Mucosa of rectum (tissue), 2 donors: ENCODE results near the gene RNF133.

Experiments used
- H3K27ac ChIP-seq, 2 donors: one replicate each; pipeline ENCODE4 v1.7.0; 2013; ENCODE audit warnings: inconsistent platforms in 2 of 2, low read depth in 2 of 2, low read length in 2 of 2
- H3K27me3 ChIP-seq, 2 donors: one replicate each; pipeline ENCODE4 v1.7.0; 2013; ENCODE audit warnings: low read length in 2 of 2; ENCODE audit not compliant: control insufficient read depth in 2 of 2, insufficient read depth in 2 of 2
- H3K36me3 ChIP-seq, 2 donors: one replicate each; pipeline ENCODE4 v1.7.0; 2013; ENCODE audit warnings: low read length in 2 of 2; ENCODE audit not compliant: control insufficient read depth in 2 of 2, insufficient read depth in 2 of 2
- H3K4me1 ChIP-seq, 2 donors: one replicate each; pipeline ENCODE4 v1.7.0; 2013; ENCODE audit warnings: low read length in 2 of 2, mild to moderate bottlenecking in 1 of 2; ENCODE audit not compliant: control insufficient read depth in 2 of 2, insufficient read depth in 2 of 2
- H3K4me3 ChIP-seq, 2 donors: one replicate each; pipeline ENCODE4 v1.7.0; 2013; ENCODE audit warnings: low read length in 2 of 2
- H3K9ac ChIP-seq, 2 donors: one replicate each; pipeline ENCODE4 v1.7.0; 2013; ENCODE audit warnings: low read length in 2 of 2, low read depth in 1 of 2, mild to moderate bottlenecking in 1 of 2
- H3K9me3 ChIP-seq, 2 donors: one replicate each; pipeline ENCODE4 v1.7.0; 2013; ENCODE audit warnings: low read length in 2 of 2; ENCODE audit not compliant: control insufficient read depth in 2 of 2
- donor health status: healthy.
- donor health status: Normal muscosa, but diverticular disease.

The RNF133 gene

DNA sequence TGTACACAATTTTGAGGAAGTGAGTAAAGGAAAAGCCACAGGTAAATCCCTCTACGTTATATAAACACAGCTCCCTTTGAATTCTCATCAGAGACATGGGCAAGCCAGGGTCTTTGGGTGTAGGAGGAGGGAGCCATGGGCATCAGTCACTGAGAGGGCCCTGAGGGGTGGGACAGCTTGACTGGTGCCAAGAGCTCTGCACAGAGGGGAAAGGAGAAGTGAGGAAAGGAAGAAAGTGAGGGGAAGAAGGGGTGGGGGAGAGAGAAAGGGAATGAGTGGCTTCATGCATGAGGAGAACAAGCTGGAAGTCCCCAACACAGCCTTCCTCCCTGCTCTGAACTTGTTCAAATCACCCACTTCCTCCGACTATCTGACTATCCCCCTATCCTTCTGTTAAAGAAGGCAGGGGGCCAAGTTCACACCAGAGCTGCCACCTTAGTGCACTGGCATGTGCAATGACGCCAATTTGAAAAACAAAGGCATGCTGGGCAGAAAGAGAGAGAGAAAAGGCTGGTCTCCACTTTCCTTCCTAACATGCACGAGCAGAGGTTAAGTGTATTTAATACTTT lies 20.2 kb upstream of the RNF133 start:
- Histone ChIP-seq H3K9ac (no peak overlapping the region), H3K4me1 (no peaks in the 10 kb centered on the region), H3K27me3 (no peaks in the 10 kb centered on the region), H3K9me3 (no peaks in the 10 kb centered on the region), H3K4me3 (no peak overlapping the region), H3K36me3 (no peaks in the 10 kb centered on the region), H3K27ac (no peak overlapping the region)

DNA sequence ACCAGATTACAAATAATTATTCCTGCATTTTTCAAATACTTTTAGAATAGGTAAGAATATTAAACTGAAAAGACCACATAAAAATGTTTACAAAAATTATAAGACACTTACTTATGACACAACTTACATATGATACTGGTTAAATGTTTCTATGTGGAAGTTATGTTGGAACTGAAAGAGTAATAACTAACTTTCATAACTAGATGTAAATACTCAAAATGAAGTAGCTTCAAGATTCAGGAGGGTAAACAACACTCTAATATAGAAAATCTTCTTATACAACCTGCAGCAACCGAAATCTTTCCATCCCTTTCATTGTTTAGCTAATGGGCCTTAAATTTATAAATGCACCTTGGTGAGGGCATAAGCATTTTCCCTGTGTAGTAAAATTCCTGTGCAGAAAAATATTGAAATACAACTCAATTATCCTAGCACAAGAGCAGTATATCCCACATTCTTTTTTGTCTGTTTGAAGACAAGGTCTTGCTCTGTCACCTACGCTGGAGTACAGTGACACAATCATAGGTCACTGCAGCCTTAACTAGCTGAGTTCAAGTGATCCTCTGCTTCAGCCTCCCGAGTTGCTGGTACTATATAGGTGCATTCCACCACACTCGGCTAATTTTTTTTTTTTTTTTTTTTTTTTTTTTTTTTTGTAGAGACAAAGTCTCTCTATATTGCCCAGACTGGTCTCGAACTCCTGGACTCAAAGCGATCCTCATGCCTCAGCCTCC lies 18.6 kb upstream of the RNF133 start:
- Histone ChIP-seq H3K4me1 (no peaks in the 10 kb centered on the region), H3K27ac (no peak overlapping the region), H3K9ac (no peak overlapping the region), H3K36me3 (no peaks in the 10 kb centered on the region), H3K4me3 (no peak overlapping the region), H3K9me3 (no peaks in the 10 kb centered on the region), H3K27me3 (no peaks in the 10 kb centered on the region)

DNA sequence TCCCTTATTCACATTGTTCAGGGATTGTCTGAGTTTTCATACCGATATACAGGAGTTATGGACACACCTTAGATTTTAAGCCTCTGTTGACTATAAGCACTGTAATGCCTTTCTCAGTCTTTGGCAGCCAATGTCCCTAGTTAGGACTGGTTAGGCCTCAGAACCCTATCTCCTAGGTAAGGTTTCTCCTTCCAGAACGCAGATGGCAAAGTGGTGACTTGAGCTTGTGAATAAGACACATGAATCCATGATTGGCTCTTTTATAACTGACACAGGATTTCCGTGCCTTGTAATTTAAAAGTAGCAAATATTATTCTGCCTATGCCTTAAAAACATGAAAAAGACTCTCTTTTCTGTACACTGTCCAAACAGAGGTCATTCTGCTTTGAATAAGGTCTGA lies 16.3 kb upstream of the RNF133 start:
- H3K27me3 ChIP-seq, result no peaks in the 10 kb centered on the region
- no peak overlapping the region for H3K27ac ChIP-seq
- H3K4me3 ChIP-seq, result no peak overlapping the region
- no peaks in the 10 kb centered on the region for H3K4me1 ChIP-seq
- no peaks in the 10 kb centered on the region for H3K9me3 ChIP-seq
- H3K36me3 ChIP-seq, result no peaks in the 10 kb centered on the region
- H3K9ac ChIP-seq, result no peak overlapping the region

DNA sequence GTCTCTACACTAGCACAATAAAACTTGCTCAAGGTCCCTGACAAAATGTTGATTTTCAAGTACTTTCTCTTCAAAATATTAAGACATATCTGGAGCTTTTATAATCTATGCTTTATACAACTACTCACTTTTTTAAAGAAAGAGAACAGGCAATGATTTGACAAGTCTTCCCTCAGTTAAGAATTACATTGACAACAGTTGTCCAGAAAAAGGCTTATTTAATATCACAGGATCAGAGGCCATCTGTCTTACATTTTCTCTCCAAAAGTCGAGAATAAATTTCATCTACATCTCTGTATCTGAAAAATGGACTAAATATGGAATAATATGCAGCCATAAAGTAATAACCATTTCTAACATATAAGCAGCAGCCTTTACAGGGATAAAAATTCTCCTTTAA lies 12.0 kb upstream of the RNF133 start:
- Histone ChIP-seq H3K9ac (no peak overlapping the region), H3K36me3 (no peaks in the 10 kb centered on the region), H3K4me1 (no peaks in the 10 kb centered on the region), H3K4me3 (no peak overlapping the region), H3K27me3 (no peaks in the 10 kb centered on the region), H3K9me3 (no peaks in the 10 kb centered on the region), H3K27ac (no peak overlapping the region)

DNA sequence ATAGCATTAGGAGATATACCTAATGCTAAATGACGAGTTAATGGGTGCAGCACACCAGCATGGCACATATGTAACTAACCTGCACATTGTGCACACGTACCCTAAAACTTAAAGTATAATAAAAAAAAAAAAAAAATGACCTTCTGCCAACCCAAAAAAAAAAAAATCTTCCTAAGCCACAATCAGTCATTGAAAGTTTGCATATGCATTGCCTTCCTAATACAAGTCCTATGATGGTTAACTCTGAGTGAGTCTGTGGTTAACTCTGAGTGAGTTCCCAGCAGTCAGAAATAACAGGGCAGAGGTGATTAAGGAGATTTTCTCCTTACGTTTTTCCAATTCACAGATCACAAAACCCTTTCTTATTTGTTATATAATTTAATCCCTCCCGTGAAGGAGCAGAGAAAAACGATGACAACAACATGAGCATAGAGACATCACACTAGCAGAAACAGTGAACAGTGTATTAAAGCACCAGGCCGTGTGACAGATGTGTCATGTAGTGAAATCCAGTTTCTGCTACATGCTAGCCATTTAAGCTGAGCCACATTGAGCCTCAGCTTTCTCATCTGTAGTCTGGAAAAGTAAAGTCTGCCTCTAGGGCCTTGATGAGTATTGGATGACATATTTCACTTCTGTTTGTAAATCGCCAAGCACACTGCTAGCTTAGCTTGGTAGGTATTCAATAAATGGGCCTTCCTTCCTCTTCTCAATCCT lies 11.2 kb upstream of the RNF133 start:
- Histone ChIP-seq H3K4me1 (no peaks in the 10 kb centered on the region), H3K9ac (no peak overlapping the region), H3K36me3 (no peaks in the 10 kb centered on the region), H3K27ac (no peak overlapping the region), H3K4me3 (no peak overlapping the region), H3K9me3 (no peaks in the 10 kb centered on the region), H3K27me3 (no peaks in the 10 kb centered on the region)

DNA sequence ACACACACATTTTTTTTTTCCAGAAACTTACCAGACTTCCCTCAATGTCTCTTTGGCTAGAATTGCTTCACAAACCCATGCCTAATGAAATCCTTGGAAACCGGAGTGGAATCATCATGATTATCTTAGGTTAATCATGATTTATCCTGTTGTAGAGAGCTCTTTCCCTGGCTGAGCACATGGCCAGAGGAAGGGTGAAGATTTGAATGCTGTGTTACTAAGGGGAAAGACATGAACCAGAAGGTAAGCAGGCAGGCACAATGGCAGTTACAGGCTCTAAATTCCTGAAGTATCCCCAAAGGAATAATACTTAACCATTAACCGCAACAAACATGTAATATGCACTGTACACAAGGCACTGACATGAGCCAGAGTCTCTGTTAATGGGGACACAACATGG lies 7.9 kb upstream of the RNF133 start:
- H3K9ac ChIP-seq, result no peak overlapping the region
- no peaks in the 10 kb centered on the region for H3K36me3 ChIP-seq
- no peak overlapping the region for H3K4me3 ChIP-seq
- H3K27me3 ChIP-seq, result no peaks in the 10 kb centered on the region
- no peak overlapping the region for H3K27ac ChIP-seq
- H3K4me1 ChIP-seq, result no peaks in the 10 kb centered on the region
- no peaks in the 10 kb centered on the region for H3K9me3 ChIP-seq

DNA sequence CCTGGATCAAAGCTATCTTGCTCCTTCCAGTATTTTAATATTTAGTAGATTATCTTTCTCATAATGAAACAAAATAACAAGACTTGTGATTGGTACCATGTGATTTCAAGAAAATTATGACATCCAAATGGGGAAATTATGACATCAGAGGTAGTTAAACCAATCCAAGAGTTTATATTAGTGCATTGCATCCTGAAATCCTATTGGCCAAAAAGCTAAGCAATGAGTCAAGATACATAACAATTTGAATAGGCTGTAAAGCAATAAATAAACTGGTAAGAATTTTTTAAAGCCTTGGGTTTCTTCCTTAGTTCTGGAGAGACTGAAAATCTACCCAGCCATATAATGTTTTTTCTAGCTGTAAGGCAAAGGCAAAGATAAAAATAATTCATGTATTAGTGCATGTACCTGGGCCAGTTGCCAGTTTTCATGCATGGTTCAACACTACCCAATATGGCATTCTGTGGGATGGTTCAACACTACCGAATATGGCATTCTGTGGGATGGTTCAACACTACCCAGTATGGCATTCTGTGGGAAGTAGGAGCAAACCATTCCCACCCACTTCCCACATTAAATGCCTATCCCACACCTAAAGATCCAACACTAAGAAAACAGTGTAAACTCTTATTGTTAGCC lies 4.1 kb upstream of the RNF133 start, which contains the start of gene RNF148:
RNF148 (minus strand) TSS at position 51 of the 639 bp plus-strand sequence. CDS start 172 bp downstream, outside the sequence.
- Histone ChIP-seq H3K4me1 (no peaks in the 10 kb centered on the region), H3K9me3 (no peaks in the 10 kb centered on the region), H3K36me3 (no peaks in the 10 kb centered on the region), H3K9ac (no peak within 1 kb of the TSS), H3K4me3 (no peak within 1 kb of the TSS), H3K27ac (no peak within 1 kb of the TSS), H3K27me3 (no peaks in the 10 kb centered on the region)

DNA sequence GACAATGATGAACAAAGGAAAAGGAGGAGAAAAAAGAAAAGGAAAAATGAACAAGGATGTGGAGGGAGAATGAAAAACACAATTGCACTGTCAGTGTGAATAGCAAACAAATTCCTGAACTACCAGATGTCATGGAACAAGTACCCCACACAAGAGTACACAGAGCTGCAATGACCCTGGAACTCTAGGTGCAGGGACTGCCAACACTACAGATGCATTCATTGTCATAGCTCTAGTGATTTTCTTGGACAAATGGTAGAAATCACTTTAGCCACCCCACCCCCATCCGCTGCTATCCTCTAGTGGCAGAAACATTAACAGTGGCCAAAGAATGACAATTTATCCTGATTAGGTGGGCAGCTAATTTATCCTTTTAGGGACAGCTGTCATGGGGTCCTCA lies 3.1 kb downstream of the RNF133 start:
- Histone ChIP-seq H3K9me3 (no peaks in the 10 kb centered on the region), H3K4me3 (no peak overlapping the region), H3K9ac (no peak overlapping the region), H3K27ac (no peak overlapping the region), H3K27me3 (no peaks in the 10 kb centered on the region), H3K4me1 (no peaks in the 10 kb centered on the region), H3K36me3 (no peaks in the 10 kb centered on the region)

DNA sequence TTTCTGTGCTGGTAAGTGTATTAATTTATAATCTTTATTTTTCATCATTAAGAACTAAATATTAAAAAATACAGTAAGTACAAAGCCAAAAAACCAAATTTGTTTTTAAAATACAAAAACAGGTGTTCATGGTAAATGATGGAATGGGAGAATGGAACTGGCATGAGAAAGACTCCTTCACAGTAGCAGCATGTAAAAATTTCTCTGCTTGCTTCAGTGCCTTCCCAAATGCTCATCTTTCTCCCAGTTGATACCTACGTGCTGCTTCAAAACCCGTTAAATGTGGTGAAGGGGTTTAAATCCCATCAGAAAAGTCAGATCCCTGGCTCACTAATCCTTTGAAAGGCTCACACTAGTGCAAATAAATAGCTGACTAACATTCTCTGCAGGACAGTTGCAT lies 4.2 kb downstream of the RNF133 start:
- H3K4me1 ChIP-seq, result no peaks in the 10 kb centered on the region
- H3K9ac ChIP-seq, result no peak overlapping the region
- no peaks in the 10 kb centered on the region for H3K36me3 ChIP-seq
- H3K9me3 ChIP-seq, result no peaks in the 10 kb centered on the region
- H3K27ac ChIP-seq, result no peak overlapping the region
- no peak overlapping the region for H3K4me3 ChIP-seq
- H3K27me3 ChIP-seq, result no peaks in the 10 kb centered on the region

DNA sequence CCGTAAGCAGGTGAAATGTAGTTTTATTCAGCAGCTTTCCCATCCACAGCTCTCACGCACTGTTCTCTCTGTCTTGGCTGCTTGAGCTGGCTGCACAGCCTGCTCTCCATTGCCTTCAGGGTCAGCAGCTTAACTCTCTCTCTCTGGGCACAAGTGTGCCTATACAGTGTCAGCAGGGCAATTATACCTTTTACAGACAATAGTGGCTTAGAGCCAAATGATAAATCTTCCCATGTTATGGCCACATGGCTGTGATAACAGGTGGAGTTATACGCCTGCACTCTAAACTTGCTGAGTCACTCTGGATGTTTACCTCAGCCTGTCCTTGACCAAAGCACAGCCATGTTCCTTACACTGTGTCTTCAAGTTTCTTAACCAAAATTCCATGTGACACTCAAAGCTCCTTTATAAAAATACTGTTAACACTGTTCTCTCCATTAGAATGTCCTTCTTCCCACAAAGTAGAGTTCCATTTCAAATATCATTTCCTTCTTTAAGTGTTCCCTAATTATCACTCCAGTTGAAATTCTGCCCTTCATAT lies 6.1 kb downstream of the RNF133 start:
- no peaks in the 10 kb centered on the region for H3K4me1 ChIP-seq
- no peaks in the 10 kb centered on the region for H3K9me3 ChIP-seq
- no peaks in the 10 kb centered on the region for H3K36me3 ChIP-seq
- no peak overlapping the region for H3K27ac ChIP-seq
- no peak overlapping the region for H3K4me3 ChIP-seq
- no peaks in the 10 kb centered on the region for H3K27me3 ChIP-seq
- H3K9ac ChIP-seq, result no peak overlapping the region
